ENCODE results near the gene TNFRSF8. TPM values are rescaled to one million over a fixed set of nuclear protein-coding genes. Genes with fewer than 3 reads are reported as not detected.
A peak's percentile ranks its signal among the peaks of the same experiment; 100 is the strongest.

Gene TNFRSF8
- total and polyA plus RNA-seq, 12 donors: 0.17 to 0.61 (median 0.42) TPM; not detected in 1

DNA sequence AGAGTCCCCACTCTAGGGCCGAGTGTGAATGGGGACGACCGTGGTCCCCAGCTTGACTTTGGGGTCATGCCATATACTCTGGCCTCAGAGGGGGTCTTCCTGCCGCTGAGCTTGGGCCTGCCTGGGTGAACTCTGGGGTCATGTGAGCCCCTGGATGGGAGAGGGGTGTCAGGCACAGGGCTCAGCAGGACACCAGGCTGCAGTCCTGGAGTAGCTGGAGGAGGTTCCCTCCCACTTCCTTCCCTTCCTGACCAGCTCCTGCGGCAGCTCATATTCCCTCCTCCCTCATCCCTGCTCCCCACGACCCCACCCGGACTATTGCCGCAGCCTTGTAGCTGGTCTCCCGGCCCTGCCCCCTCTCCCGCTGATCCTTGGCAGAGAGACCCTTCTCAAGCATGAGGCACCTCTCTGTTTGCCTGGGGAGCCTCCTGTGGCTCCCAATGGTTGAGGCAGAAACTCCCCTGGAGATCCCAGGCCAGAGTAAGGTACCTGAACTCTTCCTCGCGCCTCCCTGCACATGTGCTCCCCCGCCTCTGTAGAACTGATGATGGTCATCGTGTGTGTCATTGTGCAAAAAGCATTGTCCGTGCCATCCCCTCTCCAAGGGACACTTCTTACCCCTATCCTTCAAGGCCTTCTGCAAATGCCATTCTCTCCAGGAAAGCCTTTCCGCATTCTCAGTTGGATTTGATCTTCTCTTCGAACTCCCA is 105.5 kb downstream of the TNFRSF8 start:
- no peaks in the 10 kb centered on the region for H3K27me3 ChIP-seq
- WGBS, 4 donors: 63 to 77% (median 68%) methylated on average over 15 to 17 of the region's 17 CpGs
- H3K36me3 ChIP-seq (replicated peaks in 1 of 2): no peaks in the 10 kb centered on the region
- H3K27ac ChIP-seq: peak overlapping the region in 3 of 5 donors; percentile 36 to 88 (median 86)
- peaks cover 0 to 38% of the 10 kb centered on the region in 2 donors for H3K4me1 ChIP-seq (replicated peaks in 1 of 2)
- H3K9me3 ChIP-seq (replicated peaks in 1 of 3): no peaks in the 10 kb centered on the region
- intact Hi-C loops (cut with DNase I): no loop called here
- peak overlapping the region in 1 of 4 donors; percentile 88 for H3K4me3 ChIP-seq
- no peak for TF ChIP-seq POLR2A (IDR thresholded peaks at IDR 0.05)
- TF ChIP-seq, protein P1, sequence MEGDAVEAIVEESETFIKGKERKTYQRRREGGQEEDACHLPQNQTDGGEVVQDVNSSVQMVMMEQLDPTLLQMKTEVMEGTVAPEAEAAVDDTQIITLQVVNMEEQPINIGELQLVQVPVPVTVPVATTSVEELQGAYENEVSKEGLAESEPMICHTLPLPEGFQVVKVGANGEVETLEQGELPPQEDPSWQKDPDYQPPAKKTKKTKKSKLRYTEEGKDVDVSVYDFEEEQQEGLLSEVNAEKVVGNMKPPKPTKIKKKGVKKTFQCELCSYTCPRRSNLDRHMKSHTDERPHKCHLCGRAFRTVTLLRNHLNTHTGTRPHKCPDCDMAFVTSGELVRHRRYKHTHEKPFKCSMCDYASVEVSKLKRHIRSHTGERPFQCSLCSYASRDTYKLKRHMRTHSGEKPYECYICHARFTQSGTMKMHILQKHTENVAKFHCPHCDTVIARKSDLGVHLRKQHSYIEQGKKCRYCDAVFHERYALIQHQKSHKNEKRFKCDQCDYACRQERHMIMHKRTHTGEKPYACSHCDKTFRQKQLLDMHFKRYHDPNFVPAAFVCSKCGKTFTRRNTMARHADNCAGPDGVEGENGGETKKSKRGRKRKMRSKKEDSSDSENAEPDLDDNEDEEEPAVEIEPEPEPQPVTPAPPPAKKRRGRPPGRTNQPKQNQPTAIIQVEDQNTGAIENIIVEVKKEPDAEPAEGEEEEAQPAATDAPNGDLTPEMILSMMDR (IDR thresholded peaks at IDR 0.05): no peak
- DNase-seq: no peak

DNA sequence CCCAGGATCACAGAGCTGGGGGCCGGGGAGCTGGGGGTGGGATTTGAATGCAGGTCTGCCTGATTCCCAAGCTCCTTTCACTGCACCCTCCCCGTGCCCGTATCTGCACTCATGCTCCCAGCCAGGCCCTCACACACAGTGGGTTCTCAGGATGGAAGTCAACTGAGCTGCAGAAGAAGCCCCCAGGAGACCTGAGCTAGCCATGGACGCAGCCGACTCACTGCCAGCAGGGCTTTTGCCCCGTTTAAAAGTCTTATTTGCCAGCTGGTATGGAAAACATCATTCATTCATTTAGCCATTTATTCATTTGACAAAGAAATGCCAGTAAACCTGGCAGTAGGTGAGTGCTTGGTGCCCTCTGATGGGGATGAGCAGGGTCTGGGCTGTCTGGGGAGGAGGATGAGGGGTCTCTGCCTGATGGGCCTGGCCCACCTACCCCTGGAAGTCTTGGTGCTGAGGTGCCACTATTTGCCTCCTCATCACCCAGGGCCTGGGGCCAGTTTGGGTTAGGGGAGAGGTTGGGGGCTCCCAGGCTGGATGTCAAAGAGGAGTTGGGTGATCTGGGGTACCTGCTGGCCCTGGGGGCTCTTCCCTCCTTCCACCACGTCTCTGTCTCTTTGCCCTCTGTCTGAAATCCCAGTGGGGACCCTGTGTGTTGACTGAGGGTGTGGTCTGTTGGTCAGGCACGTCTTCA is 106.5 kb downstream of the TNFRSF8 start:
- 82 to 87% (median 83%) methylated on average over 5 to 8 of the region's 8 CpGs for WGBS, 4 donors
- no peak for DNase-seq
- intact Hi-C loops (cut with DNase I): no loop called here
- Histone ChIP-seq H3K27ac (peak overlapping the region in 1 of 5 donors; percentile 88), H3K27me3 (no peaks in the 10 kb centered on the region), H3K4me3 (peak overlapping the region in 1 of 4 donors; percentile 88), H3K4me1 (replicated peaks in 1 of 2) (peaks cover 1 to 43% of the 10 kb centered on the region in 2 donors), H3K36me3 (replicated peaks in 1 of 2) (no peaks in the 10 kb centered on the region), H3K9me3 (replicated peaks in 1 of 3) (no peaks in the 10 kb centered on the region)
- no peak for TF ChIP-seq POLR2A (IDR thresholded peaks at IDR 0.05)
- TF ChIP-seq, protein P1 (IDR thresholded peaks at IDR 0.05): no peak

DNA sequence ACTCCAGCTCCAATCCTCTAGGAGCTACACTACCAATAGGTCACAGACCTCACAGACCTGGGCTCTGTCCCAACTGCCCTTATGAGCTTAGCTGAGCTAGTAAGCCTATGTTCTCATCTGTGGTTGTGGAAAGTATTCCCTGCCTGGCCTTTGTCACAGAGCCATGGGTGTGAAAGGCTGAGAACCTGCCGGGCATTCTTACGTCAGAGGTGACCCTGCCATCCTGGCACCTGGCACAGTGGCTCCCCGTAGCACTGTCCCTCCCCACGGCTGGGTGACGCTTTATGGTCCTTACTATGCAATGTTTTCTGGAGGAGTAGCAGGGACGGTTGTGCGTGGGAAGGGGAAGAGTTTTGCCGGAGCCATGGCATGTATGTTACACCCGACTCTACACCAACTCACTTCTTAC is 107.2 kb downstream of the TNFRSF8 start:
- Histone ChIP-seq H3K27ac (peak overlapping the region in 1 of 5 donors; percentile 37), H3K27me3 (no peaks in the 10 kb centered on the region), H3K4me3 (no peak overlapping the region), H3K9me3 (replicated peaks in 1 of 3) (no peaks in the 10 kb centered on the region), H3K36me3 (replicated peaks in 1 of 2) (no peaks in the 10 kb centered on the region), H3K4me1 (replicated peaks in 1 of 2) (peaks cover 3 to 49% of the 10 kb centered on the region in 2 donors)
- no peak for DNase-seq
- WGBS, 4 donors: 76 to 85% (median 78%) methylated on average over 9 of the region's 9 CpGs
- TF ChIP-seq, protein P1 (IDR thresholded peaks at IDR 0.05): no peak
- no peak for TF ChIP-seq POLR2A (IDR thresholded peaks at IDR 0.05)
- intact Hi-C loops (cut with DNase I): no loop called here

DNA sequence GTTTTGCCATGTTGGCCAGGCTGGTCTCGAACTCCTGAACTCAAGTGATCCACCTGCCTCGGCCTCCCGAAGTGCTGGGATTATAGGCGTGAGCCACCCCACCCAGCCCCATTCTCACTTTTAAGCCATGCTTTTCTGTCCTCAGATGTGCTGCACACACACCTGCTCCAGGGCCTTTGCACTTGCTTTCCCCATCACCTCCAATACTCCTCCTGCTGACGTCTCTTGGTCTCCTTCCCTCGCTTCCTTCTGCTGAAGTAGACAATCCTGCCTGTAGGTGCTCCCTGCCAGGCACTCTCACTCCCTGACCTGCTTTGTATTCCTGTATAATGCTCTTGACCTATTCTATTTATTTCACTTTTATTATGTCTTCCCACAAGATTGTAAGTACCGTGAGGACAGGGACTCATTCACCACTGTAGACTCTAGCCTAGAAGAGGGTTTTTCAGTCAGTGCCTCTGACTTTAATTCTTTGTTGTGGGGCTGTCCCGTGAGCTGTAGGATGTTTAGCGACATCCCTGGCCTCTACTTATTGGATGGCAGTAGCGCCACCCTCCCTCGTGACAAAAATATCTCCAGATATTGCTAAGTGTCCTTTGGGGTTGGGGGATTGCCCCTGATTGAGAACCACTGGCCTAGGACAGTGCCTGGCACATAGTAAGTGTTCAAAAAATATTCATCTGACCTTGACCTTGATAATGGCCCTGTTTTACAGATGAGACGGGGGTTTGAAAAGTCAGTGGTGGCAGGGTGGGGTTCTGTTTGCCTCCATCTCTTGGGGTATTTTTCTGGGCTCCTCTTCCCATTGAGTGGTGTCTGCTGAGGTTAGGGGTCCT is 108.3 kb downstream of the TNFRSF8 start:
- WGBS, 4 donors: 82 to 87% (median 83%) methylated on average over 12 of the region's 12 CpGs
- H3K4me1 ChIP-seq (replicated peaks in 1 of 2): peaks cover 3 to 58% of the 10 kb centered on the region in 2 donors

More for the DNA sequence above, 108.3 kb downstream of the TNFRSF8 start:
- Histone ChIP-seq H3K9me3 (replicated peaks in 1 of 3) (no peaks in the 10 kb centered on the region), H3K27ac (peak overlapping the region in 1 of 5 donors; percentile 88), H3K4me3 (no peak overlapping the region), H3K27me3 (no peaks in the 10 kb centered on the region), H3K36me3 (replicated peaks in 1 of 2) (no peaks in the 10 kb centered on the region)
- no peak for TF ChIP-seq POLR2A (IDR thresholded peaks at IDR 0.05)
- TF ChIP-seq, protein P1 (IDR thresholded peaks at IDR 0.05): no peak
- intact Hi-C loops (cut with DNase I): no loop called here
- no peak for DNase-seq

All from adrenal gland (tissue), 12 donors.